ENCODE data around the gene GCNT4.

The GCNT4 gene

GRCh38 chr5:75021219-75021618 is 31.1 kb downstream of the GCNT4 start:
- DNase-seq (ENCODE audit: extremely low spot score) = no peak
- TF ChIP-seq FOXM1 (IDR thresholded peaks at IDR 0.05; ENCODE audit: borderline replicate concordance) (no peak), SUZ12 (IDR thresholded peaks at IDR 0.05) (no peak)
- POLR2A ChIA-PET = no interaction called here
- CTCF ChIA-PET = interaction anchor here (0.7 kb wide), 1 partner anchor 548 kb away, joined by 3 read pairs; no protein-coding TSS in a partner anchor

- POLR2A ChIA-PET = no interaction called here
- CTCF ChIA-PET = no interaction called here
- no peak for TF ChIP-seq SUZ12 (IDR thresholded peaks at IDR 0.05)
- no peak for TF ChIP-seq SP1 (IDR thresholded peaks at IDR 0.05)
- no peak for TF ChIP-seq FOXK2 (IDR thresholded peaks at IDR 0.05)
- TF ChIP-seq FOXM1 (IDR thresholded peaks at IDR 0.05; ENCODE audit: borderline replicate concordance) = no peak
- TF ChIP-seq CTBP1 (IDR thresholded peaks at IDR 0.05; ENCODE audit: borderline replicate concordance) = no peak
- TF ChIP-seq ELF4 (IDR thresholded peaks at IDR 0.05) = no peak
- no peak for TF ChIP-seq TARDBP (IDR thresholded peaks at IDR 0.05)
- DNase-seq (ENCODE audit: extremely low spot score) = no peak
These were observed 32.2 kb downstream of the GCNT4 start for GRCh38 chr5:75020016-75020656.

GRCh38 chr5:75018805-75019587 is 33.4 kb downstream of the GCNT4 start:
- no peak for DNase-seq (ENCODE audit: extremely low spot score)
- TF ChIP-seq FOXK2 (IDR thresholded peaks at IDR 0.05) = no peak
- CTCF ChIA-PET = interaction anchor here (0.5 to 0.6 kb wide), 2 partner anchors 18 to 301 kb away, joined by 3 to 4 read pairs; no protein-coding TSS in a partner anchor
- POLR2A ChIA-PET = no interaction called here

GRCh38 chr5:75017971-75018370 is 34.4 kb downstream of the GCNT4 start:
- no peak for DNase-seq (ENCODE audit: extremely low spot score)
- TF ChIP-seq ELF4 (IDR thresholded peaks at IDR 0.05) (no peak), ZNF384 (IDR thresholded peaks at IDR 0.05) (no peak), FOXK2 (IDR thresholded peaks at IDR 0.05) (no peak), FOXA1 (IDR thresholded peaks at IDR 0.05) (no peak), CTBP1 (IDR thresholded peaks at IDR 0.05; ENCODE audit: borderline replicate concordance) (no peak), HDGF (IDR thresholded peaks at IDR 0.05; ENCODE audit: borderline replicate concordance) (no peak), BHLHE40 (IDR thresholded peaks at IDR 0.05; ENCODE audit: borderline replicate concordance) (no peak), LEF1 (IDR thresholded peaks at IDR 0.05; ENCODE audit: borderline replicate concordance) (no peak), L3MBTL2 (conservative IDR thresholded peaks at IDR 0.05) (no peak), SP1 (IDR thresholded peaks at IDR 0.05) (no peak), TARDBP (IDR thresholded peaks at IDR 0.05) (no peak), ARNT (IDR thresholded peaks at IDR 0.05) (no peak), FOXM1 (IDR thresholded peaks at IDR 0.05; ENCODE audit: borderline replicate concordance) (no peak), SUZ12 (IDR thresholded peaks at IDR 0.05) (no peak), NFRKB (IDR thresholded peaks at IDR 0.05) (no peak), PKNOX1 (IDR thresholded peaks at IDR 0.05) (no peak)
- ChIA-PET CTCF (no interaction called here), POLR2A (no interaction called here)

- ChIA-PET POLR2A (no interaction called here), CTCF (no interaction called here)
- DNase-seq (ENCODE audit: extremely low spot score) = no peak
- TF ChIP-seq FOXA1 (IDR thresholded peaks at IDR 0.05) (no peak), HDGF (IDR thresholded peaks at IDR 0.05; ENCODE audit: borderline replicate concordance) (no peak), FOXK2 (IDR thresholded peaks at IDR 0.05) (no peak), SP1 (IDR thresholded peaks at IDR 0.05) (no peak), NFRKB (IDR thresholded peaks at IDR 0.05) (no peak), FOXM1 (IDR thresholded peaks at IDR 0.05; ENCODE audit: borderline replicate concordance) (no peak), L3MBTL2 (conservative IDR thresholded peaks at IDR 0.05) (no peak), LEF1 (IDR thresholded peaks at IDR 0.05; ENCODE audit: borderline replicate concordance) (no peak), ELF4 (IDR thresholded peaks at IDR 0.05) (no peak), ARNT (IDR thresholded peaks at IDR 0.05) (no peak), BHLHE40 (IDR thresholded peaks at IDR 0.05; ENCODE audit: borderline replicate concordance) (no peak), PKNOX1 (IDR thresholded peaks at IDR 0.05) (no peak), TARDBP (IDR thresholded peaks at IDR 0.05) (no peak), ZNF384 (IDR thresholded peaks at IDR 0.05) (no peak), CTBP1 (IDR thresholded peaks at IDR 0.05; ENCODE audit: borderline replicate concordance) (no peak), SUZ12 (IDR thresholded peaks at IDR 0.05) (no peak)
These were observed 35.5 kb downstream of the GCNT4 start for GRCh38 chr5:75016896-75017295.

GRCh38 chr5:75012748-75013147 is 39.6 kb downstream of the GCNT4 start:
- no peak for DNase-seq (ENCODE audit: extremely low spot score)
- TF ChIP-seq FOXK2 (IDR thresholded peaks at IDR 0.05) (no peak), FOXA1 (IDR thresholded peaks at IDR 0.05) (no peak), TARDBP (IDR thresholded peaks at IDR 0.05) (no peak), BHLHE40 (IDR thresholded peaks at IDR 0.05; ENCODE audit: borderline replicate concordance) (no peak), FOXM1 (IDR thresholded peaks at IDR 0.05; ENCODE audit: borderline replicate concordance) (no peak), SP1 (IDR thresholded peaks at IDR 0.05) (no peak), CTBP1 (IDR thresholded peaks at IDR 0.05; ENCODE audit: borderline replicate concordance) (no peak), NFRKB (IDR thresholded peaks at IDR 0.05) (no peak), PKNOX1 (IDR thresholded peaks at IDR 0.05) (no peak), SUZ12 (IDR thresholded peaks at IDR 0.05) (no peak), L3MBTL2 (conservative IDR thresholded peaks at IDR 0.05) (no peak), ELF4 (IDR thresholded peaks at IDR 0.05) (no peak), HDGF (IDR thresholded peaks at IDR 0.05; ENCODE audit: borderline replicate concordance) (no peak), ZNF384 (IDR thresholded peaks at IDR 0.05) (no peak)
- ChIA-PET POLR2A (no interaction called here), CTCF (no interaction called here)

Measured in HEK293T (cell line).